GM19193 (cell line): ENCODE measurements around the gene SYNPR.

Experiments
- POLR2A ChIP-seq: IDR thresholded peaks from 4 replicates; pipeline ENCODE4 v1.6.1; 2011; ENCODE audit not compliant: insufficient read depth, insufficient read length; ENCODE audit errors: extremely low read depth

The SYNPR gene

GRCh38 chr3:63278171-63279004, at the start of gene SYNPR:
TSS of gene SYNPR (plus strand) at chr3:63278308.
- TF ChIP-seq POLR2A = no peak

- TF ChIP-seq POLR2A = no peak
These were observed 49.4 kb upstream of the SYNPR start for GRCh38 chr3:63228677-63229076.

- no peak for TF ChIP-seq POLR2A
These were observed 48.0 kb upstream of the SYNPR start for GRCh38 chr3:63230146-63230545.

GRCh38 chr3:63231643-63232042, 46.5 kb upstream of the SYNPR start:
- TF ChIP-seq POLR2A = no peak

GRCh38 chr3:63232764-63233396, 45.2 kb upstream of the SYNPR start:
- TF ChIP-seq POLR2A = no peak

GRCh38 chr3:63240381-63240902, 37.7 kb upstream of the SYNPR start:
- no peak for TF ChIP-seq POLR2A

- TF ChIP-seq POLR2A = no peak
These were observed 36.0 kb upstream of the SYNPR start for GRCh38 chr3:63242124-63242523.

GRCh38 chr3:63244486-63244885, 33.6 kb upstream of the SYNPR start:
- no peak for TF ChIP-seq POLR2A

GRCh38 chr3:63245726-63246241, 32.3 kb upstream of the SYNPR start:
- no peak for TF ChIP-seq POLR2A

- no peak for TF ChIP-seq POLR2A
These were observed 30.1 kb upstream of the SYNPR start for GRCh38 chr3:63248015-63248414.

GRCh38 chr3:63251499-63251898, 26.6 kb upstream of the SYNPR start:
- TF ChIP-seq POLR2A = no peak

GRCh38 chr3:63264716-63265115, 13.4 kb upstream of the SYNPR start:
- no peak for TF ChIP-seq POLR2A

GRCh38 chr3:63274359-63274758, 3.7 kb upstream of the SYNPR start:
- no peak for TF ChIP-seq POLR2A

GRCh38 chr3:63279005-63279841, 1.1 kb downstream of the SYNPR start:
- TF ChIP-seq POLR2A = no peak

- TF ChIP-seq POLR2A = no peak
These were observed 9.5 kb downstream of the SYNPR start for GRCh38 chr3:63287610-63288009.

- TF ChIP-seq POLR2A = no peak
These were observed 12.6 kb downstream of the SYNPR start for GRCh38 chr3:63290686-63291085.

GRCh38 chr3:63294332-63294731, 16.2 kb downstream of the SYNPR start:
- no peak for TF ChIP-seq POLR2A
